GM18517 (cell line): Measurements from ENCODE around the gene IFNA8.
"Not testable (repeated sequence)": the region's sequence is repeated elsewhere in the genome, so short reads cannot be mapped to it uniquely, and the experiment has no call there.

Source experiments
- ATAC-seq: cut with Tn5 transposase; IDR thresholded peaks from one replicate; pipeline ENCODE4 v1.9.1; 2021; ENCODE audit warnings: mild to moderate bottlenecking, moderate library complexity; ENCODE audit not compliant: unreplicated experiment

The IFNA8 gene

GRCh38 chr9:21408817-21409216 is at the start of gene IFNA8:
TSS of gene IFNA8 (plus strand) at chr9:21409117. CDS start at chr9:21409177, 60 bp downstream.
- ATAC-seq = no peak

DNA sequence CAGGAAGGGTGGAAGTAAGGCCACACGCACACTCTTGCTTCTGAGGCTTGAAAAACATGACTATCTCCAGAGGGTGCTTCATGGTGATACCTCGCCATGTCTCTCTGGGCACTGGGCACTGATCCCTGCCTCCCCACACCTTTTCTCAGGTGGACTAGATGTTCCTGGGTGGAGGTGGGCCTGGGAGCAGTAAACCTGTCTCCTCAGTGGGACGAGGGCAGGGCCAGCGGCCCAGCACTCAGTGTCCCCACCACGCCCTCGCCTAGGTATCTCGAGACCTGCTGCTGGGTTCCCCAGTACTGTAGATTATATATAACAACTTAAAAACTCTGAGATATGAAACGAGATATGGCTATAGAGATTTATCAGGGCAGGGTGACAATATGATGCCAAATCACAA is 46.6 kb upstream of the IFNA8 start:
- no peak for ATAC-seq

DNA sequence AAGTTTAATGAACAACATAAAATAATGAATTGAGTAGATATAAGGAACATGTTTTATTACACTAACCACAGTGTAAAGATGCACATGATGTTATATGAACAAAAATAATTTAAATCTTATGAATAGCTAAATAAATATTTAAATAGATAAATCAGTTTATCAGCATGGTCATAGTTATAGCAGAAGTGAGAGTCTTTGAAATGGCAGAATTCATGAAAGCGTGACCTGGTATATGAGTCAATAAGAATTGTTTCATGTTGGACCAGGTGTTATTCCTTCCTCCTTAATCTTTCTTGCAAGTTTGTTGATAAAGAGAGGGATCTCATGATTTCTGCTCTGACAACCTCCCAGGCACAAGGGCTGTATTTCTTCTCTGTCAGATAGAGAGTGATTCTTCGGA is 41.7 kb upstream of the IFNA8 start:
- peak; percentile 94 for ATAC-seq

GRCh38 chr9:21367957-21368356 is 41.0 kb upstream of the IFNA8 start, which contains the start of gene IFNA13:
TSS of gene IFNA13 (minus strand) at chr9:21368057. CDS start at chr9:21368010, 47 bp downstream.
- ATAC-seq = no peak

DNA sequence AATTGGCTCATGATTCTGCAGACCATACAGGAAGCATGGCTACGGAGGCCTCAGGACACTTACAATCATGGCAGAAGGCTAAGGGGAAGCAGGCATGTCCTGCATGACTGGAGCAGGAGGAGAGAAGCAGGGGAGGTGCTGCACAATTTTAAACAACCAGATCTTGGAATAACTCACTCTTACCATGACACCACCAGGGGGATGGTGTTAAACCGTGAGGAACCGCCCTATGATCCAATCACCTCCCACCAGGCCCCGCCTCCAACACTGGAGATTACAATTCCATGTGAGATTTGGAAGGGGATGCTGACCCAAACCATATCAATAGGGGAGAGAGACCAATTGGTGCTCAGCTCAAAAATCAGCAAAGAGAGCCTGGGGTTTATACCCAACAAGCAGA is 37.5 kb upstream of the IFNA8 start:
- not testable (repeated sequence) for ATAC-seq

GRCh38 chr9:21381448-21382339 is 27.2 kb upstream of the IFNA8 start:
- peak; percentile 100 for ATAC-seq

GRCh38 chr9:21383627-21384026 is 25.3 kb upstream of the IFNA8 start:
- ATAC-seq = no peak

DNA sequence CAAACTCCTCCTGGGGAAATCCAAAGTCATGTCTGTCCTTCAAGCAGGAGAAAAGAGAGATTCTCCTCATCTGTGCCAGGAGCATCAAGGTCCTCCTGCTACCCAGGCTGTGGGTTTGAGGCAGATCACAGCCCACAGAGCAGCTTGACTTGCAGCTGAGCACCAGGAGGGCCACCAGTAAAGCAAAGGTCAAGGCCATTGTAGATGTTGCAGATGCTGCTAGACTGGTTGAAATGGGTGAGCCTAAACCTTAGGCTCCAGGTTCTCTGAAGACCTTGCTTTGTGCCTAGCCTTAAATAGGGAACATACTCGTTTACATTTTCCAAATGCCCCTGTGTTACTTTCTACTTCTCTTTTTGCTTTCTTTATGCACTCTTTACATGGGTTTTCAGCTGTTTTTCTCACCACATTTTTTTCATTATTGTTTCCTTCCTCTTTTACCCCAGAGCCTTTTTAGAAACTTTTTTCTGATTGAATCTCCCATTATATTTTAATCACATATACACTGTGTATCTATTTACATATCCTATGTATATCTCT is 23.7 kb upstream of the IFNA8 start, which contains the start of gene IFNA2:
IFNA2 (minus strand) TSS at position 268 of the 540 bp plus-strand sequence; CDS start at position 199, 69 bp downstream.
- no peak for ATAC-seq

GRCh38 chr9:21392270-21392669 is 16.6 kb upstream of the IFNA8 start:
- peak; percentile 89 for ATAC-seq

GRCh38 chr9:21395778-21396717 is 12.9 kb upstream of the IFNA8 start:
- ATAC-seq = peak; percentile 58

DNA sequence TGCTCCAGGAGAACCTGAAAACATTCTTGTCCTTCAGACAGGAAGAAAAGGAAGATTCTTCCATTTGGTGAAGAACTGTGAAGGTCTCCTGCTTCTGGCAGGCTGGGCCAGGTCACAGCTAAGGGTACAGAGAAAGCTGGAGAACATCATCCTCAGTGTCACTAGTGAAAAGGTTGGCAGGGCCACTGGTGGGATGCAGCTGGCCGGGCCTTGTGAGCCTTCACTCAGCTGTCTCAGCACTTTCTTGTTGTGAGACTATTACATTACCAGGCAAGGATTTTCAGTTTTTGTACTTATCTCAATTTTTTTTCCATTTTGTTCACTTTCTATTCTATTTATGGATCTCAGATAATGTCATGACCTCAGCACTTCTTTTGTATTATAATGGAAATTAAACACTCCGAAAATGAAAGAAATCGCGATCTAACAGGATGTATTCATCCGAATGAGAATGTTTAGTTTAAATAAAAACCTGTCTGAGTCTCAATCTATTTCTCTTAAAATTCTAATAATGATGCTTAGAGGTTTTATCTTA is 9.9 kb upstream of the IFNA8 start:
- ATAC-seq = no peak

DNA sequence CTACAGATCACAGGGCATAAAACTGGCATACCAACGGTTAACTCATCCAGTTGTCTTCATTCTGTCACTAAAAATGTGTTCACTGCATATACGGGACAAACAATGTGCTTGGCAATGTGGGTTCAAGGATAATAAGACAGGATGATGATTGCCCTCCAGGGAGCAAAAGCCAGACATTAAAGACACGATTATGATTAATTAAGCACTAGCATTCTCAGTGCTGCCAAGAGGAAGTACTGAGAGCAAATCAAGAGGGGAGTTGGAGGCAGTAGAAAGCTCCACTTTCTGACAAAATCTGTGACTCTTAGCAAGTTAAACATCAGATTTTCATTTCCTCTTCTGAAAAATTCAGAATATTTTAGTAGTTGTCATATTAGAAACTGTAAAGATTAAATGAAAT is 9.0 kb upstream of the IFNA8 start:
- ATAC-seq = no peak

GRCh38 chr9:21402386-21403251 is 6.3 kb upstream of the IFNA8 start:
- ATAC-seq = no peak

DNA sequence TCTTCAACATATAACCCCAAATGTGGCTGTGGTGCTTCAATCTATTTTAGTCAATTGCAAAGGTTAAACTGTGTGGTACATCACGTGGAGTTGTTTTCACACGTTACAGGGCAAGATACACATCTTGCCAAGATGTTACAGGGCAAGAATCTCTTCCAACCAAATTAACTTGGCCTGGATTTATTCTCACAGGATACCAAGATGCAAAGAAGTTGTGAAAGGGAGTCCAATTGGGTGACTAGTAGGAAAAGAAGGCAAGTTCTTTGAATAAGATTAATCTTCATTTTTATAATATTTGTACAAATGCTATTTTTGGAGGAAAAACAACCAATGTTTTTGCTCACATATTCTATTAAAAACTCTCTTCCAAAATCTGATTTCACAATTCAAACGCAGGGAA is 4.8 kb upstream of the IFNA8 start:
- ATAC-seq = no peak

GRCh38 chr9:21412107-21412506 is 3.2 kb downstream of the IFNA8 start:
- no peak for ATAC-seq

- no peak for ATAC-seq
These were observed 4.2 kb downstream of the IFNA8 start for GRCh38 chr9:21413151-21413550.

- ATAC-seq = no peak
These were observed 4.7 kb downstream of the IFNA8 start for GRCh38 chr9:21413624-21414023.

- ATAC-seq = no peak
These were observed 5.5 kb downstream of the IFNA8 start for GRCh38 chr9:21414220-21414940.
